ENCODE results near the gene PIAS1.

DNA sequence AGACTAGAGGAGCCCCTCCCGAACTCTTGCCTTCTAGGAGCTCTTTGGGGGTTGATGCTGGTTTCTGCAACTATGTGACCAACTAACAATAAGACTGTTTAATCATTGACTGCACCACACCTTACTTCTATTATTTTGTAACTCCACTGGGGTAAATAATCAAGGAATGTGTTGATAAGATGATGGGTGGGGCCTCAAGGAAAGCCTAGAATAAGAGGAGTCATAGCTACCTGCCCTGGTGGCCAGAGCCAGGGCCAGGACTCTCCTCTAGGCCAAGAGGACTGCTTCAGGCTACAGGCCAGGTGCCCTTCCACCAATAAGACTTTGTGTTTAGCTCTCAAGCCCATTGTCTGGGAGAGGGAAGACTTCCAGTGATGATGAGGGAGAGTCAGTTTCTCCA is 41.2 kb upstream of the PIAS1 start:
- TF ChIP-seq ZNF274 (IDR thresholded peaks at IDR 0.05; ENCODE audit: low read depth, low read length): no peak
- TF ChIP-seq SUZ12 (IDR thresholded peaks at IDR 0.05; ENCODE audit: extremely low read depth, insufficient read depth, insufficient read length): no peak
- no peak for TF ChIP-seq YY1 (IDR thresholded peaks at IDR 0.05; ENCODE audit: insufficient read depth, insufficient read length)
